Fibroblast of upper back skin (primary cell): ENCODE data around the gene GARIN6.
"Not testable (repeated sequence)": the region's sequence is repeated elsewhere in the genome, so short reads cannot be mapped to it uniquely, and the experiment has no call there.

Experiments used
- DNase-seq: peaks from one replicate; pipeline ENCODE4 v3.0.0-alpha.2; 2013

The GARIN6 gene

DNA sequence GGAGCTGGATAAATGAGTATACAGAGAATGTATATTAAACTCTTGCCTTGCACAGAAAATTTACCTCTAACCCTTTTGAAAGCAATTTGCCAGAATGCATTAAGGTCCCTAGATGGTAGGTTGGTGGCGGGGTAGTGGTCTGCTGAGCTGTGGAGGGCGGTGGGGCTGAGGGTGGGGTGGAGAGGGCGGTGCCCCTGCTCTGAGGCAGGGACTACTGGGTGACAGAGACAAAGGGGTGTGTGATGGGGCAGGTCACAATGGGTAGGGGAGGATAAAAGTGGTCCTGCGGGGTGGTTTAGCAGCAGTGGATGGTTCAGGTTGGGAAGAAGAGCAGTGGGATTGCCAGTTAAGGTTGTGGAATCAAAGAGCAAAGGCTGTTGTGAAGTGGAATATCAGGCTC is at the start of gene GARIN6:
GARIN6 (plus strand) TSS at position 301 of the 400 bp plus-strand sequence. CDS start 422 bp downstream, outside the sequence.
- no peak for DNase-seq

DNA sequence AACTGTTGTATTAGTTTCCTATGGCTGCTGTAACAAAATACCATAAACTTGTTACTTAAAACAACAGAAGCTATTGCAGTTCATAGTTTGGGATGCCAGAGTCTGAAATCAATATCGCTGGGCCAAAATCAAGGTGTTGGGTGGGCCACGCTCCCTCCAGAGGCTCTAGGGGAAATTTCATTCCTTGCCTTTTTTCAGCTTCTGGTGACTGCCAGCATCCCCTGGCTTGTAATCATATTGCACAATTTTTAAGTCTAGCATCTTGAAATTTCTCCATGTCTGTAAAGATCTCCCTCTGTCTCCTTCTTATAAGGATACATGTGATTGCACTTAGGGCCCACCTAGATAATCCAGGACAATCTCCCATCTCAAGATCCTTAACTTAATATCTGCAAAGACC is 48.8 kb upstream of the GARIN6 start:
- no peak for DNase-seq

DNA sequence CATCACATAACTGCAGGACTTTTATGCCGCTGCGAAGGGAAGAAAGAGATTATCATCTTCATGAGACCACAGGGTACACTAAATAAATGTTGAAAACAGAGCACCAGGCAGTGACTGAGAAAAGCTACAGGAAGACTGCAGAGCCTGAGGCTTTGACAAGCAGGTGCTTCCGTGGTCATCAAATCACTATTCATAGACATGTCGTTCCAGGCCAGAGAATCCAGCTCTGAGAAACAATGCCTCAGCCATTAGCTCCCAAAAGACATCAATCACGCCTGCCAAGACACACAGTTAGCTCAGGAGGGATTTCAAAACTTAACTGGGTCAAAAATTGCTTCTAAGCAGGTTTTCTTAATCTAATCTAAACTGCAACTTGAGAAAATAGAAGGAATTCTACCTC is 47.2 kb upstream of the GARIN6 start:
- DNase-seq = no peak

DNA sequence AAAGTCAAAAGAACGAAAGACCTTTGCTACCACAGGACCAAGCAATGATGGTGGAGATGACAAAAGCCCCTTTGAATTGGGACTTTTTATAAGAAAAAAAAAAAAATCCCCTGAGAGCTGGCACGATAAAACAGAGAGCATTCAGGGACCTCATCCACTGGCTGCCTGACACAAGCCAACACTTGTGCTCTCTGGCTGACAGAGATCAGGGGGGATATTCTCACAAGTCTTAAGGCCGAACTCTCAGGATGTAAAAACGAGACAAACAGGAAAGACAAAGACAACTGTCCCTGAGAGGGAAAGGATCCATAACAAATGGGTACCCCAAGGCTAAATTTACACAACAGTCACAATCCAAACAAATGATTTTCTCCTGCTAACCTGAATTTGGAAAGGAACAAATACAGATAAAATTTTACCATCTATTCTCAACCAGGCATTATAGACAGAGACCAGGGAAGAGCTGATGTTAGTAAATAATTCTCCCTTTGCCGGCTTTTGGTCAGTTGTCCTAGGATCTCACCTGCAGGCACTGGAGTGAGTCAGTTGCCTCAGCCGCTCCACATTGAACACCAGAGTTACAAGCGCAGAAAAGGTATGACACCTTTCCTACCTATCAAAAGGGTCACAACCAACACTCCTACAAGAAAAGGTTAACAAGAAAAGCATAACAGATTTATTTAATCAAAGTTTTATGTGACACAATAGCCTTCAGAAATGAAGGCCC is 37.9 kb upstream of the GARIN6 start:
- no peak for DNase-seq

DNA sequence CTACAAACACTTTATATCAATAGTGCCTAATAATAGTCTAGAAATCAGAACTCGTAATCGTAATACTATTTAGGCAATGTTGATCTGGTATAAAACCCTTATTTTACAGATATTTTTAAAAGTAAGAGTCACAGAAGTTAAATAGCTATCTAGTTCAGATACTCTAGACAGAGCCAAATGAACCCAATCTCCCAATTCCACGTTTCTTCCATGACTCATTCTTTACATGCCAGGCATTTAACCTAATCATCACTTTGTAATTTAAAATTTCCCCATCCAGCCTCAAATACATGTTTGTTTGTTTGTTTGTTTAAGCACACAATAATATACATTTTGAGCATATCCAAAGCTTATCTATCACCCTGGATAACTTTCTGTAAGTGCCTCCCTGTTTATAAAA is 36.4 kb upstream of the GARIN6 start:
- peak; percentile 16 for DNase-seq

DNA sequence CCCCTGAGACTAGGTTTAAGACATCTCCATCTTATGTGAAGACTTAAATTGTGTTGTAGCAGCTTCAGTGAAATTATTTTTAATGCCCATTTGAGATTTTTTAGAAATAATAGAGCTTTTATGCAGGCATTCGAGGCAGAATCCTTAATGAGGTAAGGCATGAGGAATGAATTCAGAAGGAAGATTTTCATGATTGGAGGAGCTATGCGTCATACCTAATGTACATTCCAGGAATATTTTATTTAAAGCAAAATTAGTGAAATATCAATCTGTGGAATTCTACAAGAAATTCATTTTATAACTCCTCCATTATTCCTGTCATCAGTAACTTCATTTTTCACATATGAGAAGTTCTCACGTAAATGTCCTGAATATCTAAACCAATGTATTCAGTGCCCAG is 36.0 kb upstream of the GARIN6 start:
- peak; percentile 16 for DNase-seq

DNA sequence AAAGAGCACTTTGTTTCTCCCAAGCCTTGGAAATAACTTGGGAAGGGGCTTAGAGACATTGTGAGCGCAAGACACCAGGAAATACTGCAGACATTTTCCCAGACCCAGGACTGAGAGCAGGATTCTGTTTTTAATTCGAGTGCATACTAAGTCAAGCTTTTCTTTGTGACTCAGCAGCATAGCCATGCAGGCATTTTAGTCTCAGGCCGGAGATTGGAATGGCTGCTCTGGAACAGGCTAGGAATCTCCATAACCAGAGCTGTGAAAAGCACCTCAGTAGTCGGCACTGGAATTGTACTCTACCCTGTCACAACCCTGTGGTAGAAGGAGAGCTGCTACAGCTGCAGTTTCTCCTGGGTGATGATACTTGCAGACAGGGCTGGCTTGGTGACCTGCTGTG is 28.9 kb upstream of the GARIN6 start:
- DNase-seq = peak; percentile 7

DNA sequence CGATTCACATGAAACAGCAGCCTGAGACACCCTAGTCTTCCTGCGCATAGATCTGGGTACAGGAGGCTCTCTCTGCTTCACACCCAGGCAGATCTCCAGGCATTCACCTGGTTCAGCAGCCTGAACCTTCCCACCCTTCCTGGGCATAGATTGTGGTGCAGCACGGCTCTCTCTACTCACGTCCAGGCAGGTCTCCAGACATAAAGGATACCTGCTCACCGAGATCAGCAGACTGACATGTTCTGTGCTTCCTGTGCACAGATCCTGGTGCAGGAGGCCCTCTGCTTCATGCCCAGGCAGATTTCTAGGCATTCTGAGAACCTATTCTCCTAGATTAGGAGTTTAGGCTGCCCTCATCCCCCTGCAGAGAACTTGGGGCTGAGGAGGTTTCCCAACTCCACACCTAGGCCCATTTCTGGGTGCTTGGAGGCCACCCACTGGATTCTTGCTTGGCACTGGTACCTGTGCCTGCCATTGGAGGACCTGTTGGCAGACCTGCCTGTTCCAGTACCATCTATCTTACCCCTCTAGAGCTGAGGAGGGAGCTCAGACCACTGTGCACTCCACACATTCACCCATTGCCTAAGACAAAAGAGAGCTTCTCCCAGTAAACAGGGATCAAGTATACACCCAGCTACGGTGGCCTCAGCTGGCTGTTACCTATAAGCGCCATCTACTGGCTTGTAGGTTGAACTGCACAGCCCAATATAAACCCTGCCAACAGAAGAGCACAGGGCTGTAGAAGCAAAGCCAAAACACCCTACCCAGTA is 28.0 kb upstream of the GARIN6 start:
- DNase-seq = peak; percentile 20

DNA sequence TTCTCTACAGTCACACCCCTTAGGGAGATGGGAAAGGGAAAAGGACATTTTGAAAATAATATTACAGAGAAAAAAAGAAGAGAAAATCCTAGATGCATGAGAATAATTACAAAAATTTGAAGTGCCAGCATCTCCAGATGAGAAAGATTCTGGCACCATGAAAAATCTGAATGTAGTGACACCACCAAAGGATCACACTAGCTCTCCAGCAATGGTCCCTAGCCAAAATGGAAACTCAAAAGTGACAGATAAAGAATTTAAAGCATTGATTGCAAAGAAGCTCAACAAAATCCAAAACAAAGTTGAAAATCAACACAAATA is 27.4 kb upstream of the GARIN6 start:
- no peak for DNase-seq

DNA sequence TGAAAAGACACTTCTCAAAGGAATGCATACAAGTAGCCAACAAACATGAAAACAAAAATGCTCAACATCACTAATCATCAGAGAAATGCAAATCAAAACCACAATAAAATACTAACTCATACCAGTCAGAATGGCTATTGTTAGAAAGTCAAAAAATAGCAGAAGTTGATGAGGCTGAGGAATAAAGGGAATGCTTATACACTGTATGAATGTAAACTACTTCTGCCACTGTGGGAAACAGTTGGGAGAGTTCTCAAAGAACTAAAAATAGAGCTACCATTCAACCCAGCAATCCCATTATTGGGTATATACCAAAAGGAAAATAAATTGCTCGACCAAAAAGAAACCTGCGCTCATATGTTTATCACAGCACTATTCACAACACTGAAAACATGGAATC is 23.0 kb upstream of the GARIN6 start:
- not testable (repeated sequence) for DNase-seq

DNA sequence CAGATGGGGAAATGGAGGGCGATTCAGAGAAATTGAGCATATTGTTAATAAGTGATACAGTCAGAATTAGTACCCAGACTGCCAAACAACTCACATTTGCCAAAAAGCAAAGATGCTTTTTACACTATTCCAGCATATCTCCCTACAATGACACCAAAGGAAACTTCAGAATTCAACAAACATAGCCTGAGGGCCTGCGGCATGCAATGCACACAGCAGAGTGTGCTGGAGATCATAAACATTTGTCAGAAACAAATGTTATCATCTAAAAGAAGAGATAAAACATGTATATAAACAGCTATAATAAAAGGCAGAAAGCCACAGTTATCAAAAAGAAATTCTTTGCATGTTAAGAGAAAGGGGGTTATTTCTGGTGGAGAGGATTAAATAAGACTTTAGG is 20.1 kb upstream of the GARIN6 start:
- no peak for DNase-seq

DNA sequence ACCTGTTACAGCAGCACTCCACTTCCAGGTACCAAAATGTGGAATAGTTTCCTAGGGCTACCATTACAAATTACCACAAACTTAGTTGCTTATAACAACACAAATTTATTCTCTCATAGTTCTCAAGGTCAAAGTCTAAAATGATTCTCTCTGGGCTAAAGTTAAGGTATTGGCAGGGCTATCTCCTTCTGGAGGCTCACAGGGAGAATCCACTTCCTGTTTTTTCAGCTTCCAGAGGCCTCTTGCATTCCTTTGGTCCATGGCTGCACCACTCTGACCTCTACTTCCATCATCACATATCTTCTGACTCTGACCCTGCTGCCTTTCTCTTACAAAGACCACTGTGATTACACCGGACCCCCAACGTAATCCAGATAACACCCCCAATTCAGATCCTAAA is 2.9 kb upstream of the GARIN6 start:
- no peak for DNase-seq

DNA sequence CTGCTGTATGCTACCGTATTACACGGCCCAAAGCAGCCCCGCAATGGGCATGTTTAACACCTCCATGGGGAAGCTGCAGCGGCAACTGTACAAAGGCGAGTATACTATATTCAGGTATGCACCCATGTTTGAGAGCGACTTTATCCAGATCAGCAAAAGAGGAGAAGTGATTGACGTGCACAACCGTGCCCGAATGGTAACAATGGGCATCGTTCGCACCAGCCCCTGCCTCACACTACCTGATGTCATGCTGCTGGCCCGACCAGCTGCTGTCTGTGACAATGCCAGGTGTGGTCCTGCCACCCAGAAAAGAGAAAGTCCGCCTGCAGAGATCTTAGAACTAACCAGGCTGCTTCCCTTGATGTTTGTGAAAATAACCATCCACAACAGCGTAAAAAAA is 630 bp downstream of the GARIN6 start:
- DNase-seq = no peak

DNA sequence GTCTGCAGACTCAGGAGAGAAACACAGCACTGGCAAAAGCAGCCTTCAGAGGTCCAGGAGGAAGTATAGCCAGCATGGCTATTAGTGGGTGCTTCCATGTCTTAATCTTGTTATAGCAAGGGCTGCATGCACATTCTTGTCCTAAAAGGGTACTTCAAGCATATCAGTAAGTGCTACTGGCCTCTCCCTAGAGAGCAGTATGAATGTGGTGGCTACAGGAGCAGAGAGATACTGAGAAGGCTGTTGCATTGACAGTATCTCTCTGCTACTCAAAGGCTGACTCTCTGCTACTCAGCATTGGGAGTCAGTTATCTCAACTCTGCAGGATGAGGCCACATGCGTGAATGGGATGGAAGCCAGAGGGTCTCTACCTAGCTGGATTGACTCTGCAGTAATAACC is 2.0 kb downstream of the GARIN6 start:
- DNase-seq = no peak

DNA sequence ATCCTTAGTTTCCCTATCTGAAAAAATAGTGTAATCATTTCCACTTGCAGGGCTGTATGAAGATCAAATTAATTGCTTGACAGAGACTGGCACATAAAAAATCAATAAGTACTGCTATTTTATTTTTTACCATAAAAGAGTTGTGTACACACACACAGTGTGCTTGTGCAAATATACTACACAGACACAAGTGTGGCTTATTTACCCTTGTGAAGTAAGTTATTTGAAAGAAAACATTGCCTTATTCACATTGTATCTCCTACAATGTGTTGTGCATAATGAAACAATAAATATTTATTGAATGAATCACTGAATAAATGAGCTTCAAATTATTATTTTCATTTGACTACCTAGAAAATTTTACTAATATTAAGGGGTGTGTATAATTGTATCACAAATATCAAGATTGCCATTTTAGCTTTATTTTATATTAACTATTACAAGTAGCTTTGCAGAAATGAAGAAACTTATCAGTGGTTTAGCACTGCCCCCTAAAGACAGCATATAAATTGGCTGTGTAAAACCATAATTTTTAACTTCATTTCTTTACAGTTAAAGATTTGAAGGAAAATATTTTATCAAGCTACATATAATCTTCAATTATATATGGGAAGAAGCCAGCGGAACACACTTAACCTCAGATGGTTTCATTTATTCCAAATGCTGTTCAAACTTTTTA is 11.3 kb downstream of the GARIN6 start:
- DNase-seq = no peak

DNA sequence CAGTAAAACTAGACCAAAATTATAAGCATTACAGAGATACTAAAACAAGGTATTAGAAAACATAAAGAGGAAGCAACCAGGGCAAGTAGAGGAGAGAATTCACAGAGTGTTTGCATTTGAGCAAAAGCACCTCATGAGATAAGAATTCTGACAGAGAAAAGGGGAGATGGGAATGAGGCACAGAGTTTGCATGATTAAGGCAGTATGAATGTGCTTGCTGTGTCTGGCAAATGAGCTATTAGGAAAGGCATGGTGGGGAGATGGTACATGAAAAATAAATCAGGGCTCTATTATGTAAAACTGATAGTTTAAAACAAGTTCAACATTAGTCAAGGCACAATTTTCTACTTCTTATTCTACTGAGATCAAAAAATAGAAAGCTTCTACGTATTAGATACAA is 23.1 kb downstream of the GARIN6 start:
- no peak for DNase-seq

DNA sequence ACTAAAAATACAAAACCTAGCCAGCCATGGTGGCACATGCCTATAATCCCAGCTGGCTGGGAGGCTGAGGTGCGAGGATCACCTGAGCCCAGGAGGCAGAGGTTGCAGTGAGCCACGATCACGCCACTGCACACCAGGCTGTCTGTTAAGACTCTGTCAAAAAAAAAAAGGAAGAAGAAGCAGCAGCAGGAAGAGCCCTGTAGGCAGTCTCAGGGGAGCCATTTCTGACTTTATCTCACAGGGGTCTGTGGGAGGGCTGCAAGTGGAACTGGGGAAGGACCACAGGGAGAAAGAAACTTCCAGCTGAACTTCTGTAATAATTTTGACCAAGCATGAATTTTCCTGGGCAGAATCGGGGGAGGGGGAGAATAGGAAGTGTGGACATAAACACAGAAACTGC is 32.7 kb downstream of the GARIN6 start:
- DNase-seq = no peak

DNA sequence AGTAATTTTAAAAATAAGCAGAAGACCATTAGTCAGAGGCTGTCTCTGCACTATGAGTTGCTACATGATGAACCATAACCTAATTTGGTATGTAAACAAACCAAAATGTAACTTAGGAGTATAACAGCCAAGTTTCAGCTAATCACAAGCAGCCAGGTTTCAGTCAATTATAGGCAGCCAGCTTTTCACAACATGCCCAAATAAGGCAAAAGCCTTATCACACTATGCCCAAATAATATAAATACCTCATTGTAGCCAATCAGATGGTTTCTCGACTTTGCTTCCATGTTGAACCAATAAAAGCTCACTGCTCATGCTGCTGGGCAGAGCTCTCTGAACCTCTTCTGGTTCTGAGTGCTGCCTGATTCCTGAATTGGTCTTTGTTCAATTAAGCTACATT is 38.6 kb downstream of the GARIN6 start:
- no peak for DNase-seq

DNA sequence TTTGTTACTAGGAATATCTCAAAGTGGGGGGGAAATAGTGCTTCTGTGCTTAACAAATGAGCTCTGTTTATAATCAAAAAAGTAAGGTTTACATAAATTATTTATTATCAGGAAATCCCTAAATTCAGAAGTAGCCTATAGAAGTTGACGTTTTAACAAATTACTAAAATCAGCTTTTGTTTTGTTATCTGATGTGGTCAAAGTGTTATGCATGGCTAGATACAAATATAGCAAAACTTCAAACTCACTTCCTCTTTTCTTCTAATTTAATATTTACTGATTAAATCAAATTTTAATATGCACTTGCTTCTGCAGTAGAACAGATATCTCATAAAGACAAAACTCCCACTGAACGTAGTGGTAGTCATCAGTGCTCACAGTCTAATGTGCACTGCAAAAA is 47.5 kb downstream of the GARIN6 start:
- no peak for DNase-seq
